ENCODE data around the gene CPEB2.

DNA sequence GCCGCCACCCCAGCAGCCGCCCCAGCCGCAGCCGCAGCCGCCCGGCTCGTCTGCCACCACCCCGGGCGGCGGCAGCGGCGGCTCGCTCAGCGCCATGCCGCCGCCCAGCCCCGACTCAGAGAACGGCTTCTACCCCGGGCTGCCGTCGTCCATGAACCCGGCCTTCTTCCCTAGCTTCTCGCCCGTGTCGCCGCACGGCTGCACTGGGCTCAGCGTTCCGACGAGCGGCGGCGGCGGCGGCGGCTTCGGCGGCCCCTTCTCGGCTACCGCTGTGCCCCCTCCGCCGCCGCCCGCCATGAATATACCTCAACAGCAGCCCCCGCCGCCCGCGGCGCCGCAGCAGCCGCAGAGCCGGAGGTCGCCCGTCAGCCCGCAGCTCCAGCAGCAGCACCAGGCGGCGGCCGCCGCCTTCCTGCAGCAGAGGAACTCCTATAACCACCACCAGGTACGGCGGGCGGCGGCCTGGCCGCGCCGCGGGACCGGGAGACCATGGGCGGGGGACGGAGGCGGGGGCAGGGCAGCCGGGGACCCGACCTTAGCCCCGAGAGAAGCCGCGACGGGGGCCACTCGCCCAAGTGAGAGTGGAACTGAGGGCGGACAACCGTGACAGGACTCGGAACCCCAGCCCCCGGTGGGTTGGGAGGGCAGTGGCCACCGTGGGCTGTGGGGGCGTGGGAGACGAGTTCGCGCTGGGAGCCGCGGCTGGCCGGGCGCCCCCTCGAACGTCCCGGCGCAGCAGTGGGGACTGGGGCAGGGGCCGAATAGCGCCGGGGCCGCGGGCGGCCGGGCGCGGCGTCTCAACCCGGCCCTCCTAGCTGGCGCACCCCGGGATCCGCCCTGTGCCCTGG is 1.8 kb downstream of the CPEB2 start:
- TF ChIP-seq, protein P1, sequence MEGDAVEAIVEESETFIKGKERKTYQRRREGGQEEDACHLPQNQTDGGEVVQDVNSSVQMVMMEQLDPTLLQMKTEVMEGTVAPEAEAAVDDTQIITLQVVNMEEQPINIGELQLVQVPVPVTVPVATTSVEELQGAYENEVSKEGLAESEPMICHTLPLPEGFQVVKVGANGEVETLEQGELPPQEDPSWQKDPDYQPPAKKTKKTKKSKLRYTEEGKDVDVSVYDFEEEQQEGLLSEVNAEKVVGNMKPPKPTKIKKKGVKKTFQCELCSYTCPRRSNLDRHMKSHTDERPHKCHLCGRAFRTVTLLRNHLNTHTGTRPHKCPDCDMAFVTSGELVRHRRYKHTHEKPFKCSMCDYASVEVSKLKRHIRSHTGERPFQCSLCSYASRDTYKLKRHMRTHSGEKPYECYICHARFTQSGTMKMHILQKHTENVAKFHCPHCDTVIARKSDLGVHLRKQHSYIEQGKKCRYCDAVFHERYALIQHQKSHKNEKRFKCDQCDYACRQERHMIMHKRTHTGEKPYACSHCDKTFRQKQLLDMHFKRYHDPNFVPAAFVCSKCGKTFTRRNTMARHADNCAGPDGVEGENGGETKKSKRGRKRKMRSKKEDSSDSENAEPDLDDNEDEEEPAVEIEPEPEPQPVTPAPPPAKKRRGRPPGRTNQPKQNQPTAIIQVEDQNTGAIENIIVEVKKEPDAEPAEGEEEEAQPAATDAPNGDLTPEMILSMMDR (IDR thresholded peaks at IDR 0.05): no peak
- no peak for TF ChIP-seq POLR2A (IDR thresholded peaks at IDR 0.05)

Measured in esophagus squamous epithelium (tissue), 4 donors.